Stimulated activated CD8-positive, alpha-beta memory T cell treated with anti-CD3 and anti-CD28 coated beads, Interleukin-15, amount 100 ng/mL, for 24 hours (primary cell): ENCODE data around the gene USP20.

Experiments
- DNase-seq: peaks from one replicate; pipeline ENCODE4 v3.0.0-alpha.2; 2020; ENCODE audit warnings: low read depth

The USP20 gene

DNA sequence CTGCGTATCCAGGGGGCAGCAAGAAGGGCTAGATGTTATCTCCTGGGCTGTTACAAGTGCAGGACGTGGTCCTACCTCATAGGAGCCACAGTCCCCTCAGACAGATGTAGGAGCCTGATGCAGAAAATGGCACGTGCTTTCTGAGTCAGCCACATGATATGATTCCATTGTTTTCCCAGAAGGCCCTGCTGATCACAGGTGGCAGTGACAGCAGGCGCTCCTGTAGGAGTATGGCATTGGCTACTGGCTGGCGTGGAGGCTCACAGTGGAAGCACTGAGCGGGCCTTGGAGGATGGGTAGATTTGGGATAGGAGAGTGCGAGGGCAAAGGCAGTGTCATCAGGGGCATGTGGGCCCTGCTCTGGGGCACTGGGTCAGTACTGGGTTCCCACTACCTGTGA is 21.9 kb downstream of the USP20 start:
- DNase-seq: no peak

DNA sequence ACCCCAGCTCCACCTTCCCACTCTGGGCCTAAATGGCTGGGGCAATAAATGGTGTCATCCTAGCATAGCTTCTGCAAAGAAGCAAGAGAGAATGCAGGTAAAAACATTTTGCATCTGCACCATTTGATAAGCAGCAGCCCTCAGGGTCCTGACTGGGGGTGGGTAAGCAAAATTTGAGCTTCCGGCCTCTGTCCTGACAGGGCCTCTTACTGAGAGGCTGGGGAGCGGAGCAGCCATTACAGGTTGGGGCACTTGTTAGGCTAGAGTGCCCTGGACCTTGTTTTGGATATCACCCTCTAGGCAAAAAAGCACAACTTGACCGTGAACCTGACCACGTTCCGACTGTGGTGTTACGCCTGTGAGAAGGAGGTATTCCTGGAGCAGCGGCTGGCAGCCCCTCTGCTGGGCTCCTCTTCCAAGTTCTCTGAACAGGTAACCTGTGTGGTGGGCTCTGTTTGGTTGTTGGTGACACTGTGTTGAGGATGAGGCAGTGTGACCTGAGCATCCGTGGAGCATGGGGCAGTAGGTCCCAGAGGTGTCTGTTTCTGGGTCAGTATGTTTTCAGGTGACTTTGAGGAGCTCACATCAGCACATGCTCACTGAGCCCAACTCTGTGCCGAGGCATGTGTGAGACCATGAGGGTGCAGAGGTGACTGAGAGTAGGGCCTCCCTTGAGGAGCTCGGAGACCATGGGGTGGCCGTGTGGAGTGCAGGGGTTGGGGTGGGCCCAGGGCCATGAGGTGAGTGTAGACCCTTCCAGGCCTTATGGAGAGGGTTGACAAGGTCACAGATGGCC is 23.1 kb downstream of the USP20 start:
- DNase-seq: no peak

DNA sequence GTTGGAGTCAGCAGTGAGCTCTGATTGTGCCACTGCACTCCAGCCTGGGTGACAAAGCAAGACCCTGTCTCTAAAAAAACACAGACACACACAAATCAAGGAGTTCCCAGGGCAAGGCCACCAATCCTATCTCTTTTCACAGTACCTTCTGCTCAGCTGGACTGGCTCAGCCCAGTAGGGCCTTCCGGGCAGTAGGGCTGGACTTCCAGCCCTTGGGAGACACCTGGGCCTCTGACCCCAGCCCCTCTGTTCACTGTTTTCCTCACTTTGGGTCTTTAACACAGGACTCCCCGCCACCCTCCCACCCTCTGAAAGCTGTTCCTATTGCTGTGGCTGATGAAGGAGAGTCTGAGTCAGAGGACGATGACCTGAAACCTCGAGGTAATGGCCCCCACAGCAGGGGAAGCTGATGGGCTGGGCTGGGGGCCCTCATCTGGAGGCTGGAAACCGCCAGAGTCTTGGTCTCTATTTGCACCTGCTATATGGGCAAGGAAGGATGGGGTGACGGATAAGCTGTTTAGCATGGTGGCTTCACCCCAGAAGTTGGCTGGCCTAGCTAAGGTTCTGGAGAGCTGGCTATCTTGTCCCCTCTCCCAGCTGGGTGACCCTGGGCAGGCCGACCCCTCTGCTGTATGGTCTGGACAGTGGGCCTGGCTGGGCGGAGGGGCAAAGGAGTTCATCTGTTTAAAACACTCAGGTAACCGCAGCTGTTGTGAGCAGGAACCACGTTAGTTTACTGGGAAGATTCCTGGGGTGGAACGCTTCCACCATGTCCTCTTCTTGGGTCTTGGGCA is 25.6 kb downstream of the USP20 start:
- DNase-seq: no peak

DNA sequence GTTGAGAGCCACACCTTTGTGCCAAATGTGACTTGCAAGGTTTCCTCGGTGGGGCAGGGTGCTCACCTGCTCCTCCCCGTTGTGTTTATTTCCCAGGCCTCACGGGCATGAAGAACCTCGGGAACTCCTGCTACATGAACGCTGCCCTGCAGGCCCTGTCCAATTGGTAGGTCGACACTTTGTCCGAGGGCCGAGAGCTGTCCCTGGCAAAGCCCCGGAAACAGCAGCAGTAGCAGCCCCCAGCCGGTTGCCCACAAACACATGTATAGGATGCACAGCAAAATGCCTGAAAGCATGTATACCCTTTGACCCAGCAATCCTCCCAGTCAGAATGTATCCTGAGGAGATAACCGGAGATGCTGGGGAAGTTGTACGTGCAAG is 26.2 kb downstream of the USP20 start:
- DNase-seq: no peak

DNA sequence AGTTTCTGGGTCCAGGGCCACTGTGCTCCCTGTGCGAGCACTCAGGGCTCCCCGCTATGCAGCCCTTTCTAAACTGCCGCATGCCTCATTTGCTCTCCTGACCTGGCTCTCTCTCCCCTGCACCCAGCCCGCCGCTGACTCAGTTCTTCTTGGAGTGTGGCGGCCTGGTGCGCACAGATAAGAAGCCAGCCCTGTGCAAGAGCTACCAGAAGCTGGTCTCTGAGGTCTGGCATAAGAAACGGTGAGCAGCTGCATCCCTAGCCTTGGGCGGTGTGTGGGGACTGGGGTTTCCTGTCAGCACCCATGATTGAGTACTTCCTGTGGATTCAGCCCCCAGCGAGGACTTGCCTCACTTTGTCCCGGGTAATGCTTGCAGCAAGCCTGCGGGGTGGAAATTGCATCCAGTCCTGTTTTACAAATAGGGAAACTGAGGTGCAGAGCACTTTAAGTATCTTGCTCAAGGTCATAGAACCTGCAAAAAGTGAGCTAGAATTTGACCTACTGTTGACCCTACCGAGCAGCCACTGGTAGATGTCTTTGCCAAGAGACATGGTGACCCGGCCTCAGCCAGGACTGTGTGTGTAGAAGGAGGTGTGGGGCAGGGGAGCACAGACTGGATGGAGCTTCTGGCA is 27.9 kb downstream of the USP20 start:
- DNase-seq: peak; percentile 35

DNA sequence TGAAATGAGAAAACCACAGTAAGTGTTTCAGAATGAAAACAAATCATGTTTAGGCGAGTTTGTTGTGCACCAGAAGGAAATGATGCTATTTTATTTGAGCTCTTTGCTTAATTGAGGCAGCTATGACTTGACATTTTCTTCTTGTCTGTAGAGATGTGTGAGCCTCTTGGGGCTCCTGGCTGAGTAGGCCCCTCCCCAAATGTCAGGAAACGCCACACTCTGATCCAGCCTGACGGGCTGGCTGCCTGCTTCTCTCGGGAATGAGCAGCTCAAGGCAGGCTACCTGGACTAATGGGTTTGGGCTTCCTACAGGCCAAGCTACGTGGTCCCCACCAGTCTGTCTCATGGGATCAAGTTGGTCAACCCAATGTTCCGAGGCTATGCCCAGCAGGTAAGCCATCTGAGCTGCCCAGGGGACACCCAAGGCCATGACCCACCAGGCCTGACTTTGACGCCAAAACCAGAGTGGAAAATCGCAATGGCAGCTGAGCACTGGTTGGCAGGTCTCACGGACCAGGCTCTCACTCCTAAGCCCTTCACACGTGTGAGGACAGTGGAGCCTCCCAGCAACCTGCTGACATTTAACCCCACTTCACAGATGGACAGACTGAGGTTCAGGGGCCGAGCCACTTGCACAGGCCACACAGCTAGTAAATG is 29.9 kb downstream of the USP20 start:
- DNase-seq: no peak

DNA sequence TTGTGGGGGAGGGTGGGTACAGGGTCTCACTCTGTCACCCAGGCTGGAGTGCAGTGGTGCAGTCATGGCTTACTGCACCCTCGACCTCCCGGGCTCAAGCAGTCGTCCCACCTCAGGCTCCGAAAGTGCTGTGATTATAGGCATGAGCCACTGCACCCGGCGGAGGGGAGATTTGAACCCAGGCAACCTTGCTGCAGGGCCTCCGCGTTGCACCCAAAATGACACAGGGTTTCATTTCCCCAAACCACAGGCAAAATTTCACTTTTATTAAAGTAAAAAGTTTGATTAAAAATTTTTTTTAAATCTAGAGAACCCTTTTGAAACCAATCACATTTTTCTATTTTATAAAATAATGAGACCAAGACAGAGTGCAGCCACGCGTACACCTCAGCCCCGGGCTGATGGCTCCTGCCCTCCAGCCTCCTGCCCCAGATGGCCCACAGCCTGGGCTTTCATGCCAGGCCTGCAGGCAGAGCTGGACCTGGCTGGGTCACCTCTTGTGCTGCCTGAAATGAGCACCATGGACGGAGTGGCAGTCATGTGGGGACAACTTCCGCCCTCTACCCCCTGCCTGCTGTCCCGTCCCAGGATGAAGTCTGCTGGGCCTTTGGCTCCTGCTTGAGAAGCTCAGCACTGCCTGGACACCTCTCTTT is 30.5 kb downstream of the USP20 start:
- DNase-seq: no peak

DNA sequence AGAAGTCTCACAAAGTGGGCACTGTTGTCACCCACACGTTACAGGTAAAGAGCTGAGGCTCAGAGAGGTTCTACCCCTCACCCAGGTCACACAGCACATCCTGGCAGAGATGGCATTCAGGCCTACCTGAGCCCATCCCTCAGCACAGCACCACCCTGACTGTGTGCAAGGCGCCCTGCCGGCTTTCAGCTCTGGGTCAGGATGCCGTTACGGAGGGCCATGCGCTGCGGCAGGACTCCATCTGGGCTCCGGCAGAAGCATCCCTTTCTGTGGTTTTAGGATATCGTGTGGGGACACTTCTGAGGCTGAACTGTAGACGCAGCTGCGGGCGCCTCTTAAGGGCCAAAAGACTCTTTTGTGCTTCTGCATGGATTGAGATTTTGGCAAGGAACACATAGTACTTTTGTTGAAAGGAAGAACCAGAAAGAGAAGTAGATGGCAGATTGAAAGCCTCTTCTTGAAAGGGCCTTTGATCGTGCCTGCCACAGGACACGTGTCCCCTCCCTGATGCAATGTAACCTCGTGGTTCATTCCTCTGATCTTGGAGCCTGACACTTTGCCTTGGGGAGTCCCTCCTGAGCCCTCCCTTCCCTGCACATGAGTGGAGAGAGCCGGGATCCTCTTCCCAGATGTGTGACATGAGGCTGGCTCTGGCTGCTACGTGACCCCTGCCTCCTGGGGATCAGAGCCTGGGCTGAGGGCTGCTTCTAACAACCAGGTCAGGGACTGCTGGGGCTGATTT is 31.3 kb downstream of the USP20 start:
- no peak for DNase-seq

DNA sequence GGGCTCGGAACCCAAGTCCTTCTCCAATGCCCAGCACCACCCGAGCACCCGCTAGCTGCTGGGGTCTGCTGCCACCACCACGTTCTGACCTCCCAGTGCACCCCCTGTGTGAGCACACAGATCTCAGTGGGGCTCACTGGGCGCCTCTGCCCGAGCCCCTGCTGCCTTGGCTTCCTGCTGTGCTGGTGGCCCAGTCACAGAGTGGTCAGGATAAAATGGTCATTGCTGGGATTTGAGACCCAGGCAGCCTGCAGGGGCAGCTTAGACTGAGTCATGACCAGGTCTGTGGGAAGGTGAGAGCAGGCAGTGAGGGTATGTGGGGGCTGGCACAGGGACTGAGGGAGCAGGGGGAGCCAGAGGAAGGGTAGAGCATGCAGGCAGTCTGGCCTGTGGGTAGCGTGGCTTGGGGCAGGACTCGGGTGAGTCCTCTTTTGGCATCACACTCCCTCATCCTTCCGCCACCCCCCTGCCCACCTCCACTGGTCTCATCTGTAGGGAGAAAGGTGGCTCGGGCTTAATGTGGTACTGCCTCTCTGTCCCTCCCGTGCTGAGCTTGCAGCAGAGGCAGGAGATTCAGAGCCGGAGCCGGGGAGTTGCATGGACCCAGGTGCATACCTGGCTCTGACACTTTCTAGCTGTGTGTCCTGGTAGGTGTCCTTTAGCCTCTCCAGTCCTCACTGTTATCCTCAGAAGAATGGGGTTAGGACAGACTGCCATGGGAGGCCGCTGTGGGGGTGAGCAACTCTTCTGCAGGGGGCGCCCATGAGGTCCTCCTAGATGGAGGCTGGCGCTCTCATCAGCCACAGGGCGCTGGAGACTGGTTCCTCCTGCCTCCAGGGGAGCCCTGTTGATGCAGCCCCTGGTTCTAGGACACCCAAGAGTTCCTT is 32.1 kb downstream of the USP20 start:
- no peak for DNase-seq

DNA sequence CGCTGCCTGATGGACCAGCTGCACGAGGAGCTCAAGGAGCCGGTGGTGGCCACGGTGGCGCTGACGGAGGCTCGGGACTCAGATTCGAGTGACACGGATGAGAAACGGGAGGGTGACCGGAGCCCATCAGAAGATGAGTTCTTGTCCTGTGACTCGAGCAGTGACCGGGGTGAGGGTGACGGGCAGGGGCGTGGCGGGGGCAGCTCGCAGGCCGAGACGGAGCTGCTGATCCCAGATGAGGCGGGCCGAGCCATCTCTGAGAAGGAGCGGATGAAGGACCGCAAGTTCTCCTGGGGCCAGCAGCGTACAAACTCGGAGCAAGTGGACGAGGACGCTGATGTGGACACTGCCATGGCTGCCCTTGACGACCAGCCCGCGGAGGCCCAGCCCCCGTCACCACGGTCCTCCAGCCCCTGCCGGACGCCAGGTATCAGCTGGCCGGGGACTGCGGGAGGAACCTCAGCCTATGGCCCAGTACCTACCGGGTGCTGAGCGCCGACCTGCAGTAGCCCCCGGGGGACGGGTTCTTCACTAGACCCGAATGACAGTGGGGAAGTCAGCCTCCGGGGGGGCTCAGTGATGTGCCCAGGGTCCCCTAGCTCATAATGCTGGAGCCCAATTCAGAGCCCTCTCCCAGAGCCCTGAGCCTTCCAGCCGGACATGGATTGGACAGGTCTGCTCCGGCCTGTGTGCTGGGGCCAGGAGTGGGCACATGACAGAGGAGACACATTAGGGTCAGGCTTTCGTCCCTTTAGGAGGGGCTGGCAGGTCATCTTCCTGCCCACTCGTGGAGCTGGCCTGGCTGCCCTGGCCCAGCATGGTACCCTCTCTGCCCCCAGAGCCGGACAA is 33.0 kb downstream of the USP20 start:
- no peak for DNase-seq

DNA sequence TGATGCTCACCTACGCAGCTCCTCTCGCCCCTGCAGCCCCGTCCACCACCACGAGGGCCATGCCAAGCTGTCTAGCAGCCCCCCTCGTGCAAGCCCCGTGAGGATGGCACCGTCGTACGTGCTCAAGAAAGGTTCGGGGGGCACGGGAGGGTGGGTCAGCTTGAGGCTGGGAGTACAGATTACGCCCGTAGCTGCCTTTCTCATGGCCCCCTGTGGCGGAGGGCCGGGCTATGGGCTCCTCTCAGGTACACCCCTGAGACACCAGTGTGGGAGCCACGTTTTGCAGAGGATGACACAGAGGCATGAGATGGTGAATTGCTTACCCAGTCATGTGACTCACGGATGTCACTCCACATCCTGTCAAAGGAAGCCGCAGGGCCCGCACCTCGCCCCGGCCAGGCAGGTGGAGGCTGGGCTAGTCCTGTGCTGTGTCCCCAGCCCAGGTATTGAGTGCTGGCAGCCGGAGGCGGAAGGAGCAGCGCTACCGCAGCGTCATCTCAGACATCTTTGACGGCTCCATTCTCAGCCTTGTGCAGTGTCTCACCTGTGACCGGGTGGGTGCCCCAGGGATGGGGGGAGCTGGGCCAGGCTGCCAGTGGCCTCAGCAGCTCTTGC is 33.7 kb downstream of the USP20 start:
- no peak for DNase-seq

DNA sequence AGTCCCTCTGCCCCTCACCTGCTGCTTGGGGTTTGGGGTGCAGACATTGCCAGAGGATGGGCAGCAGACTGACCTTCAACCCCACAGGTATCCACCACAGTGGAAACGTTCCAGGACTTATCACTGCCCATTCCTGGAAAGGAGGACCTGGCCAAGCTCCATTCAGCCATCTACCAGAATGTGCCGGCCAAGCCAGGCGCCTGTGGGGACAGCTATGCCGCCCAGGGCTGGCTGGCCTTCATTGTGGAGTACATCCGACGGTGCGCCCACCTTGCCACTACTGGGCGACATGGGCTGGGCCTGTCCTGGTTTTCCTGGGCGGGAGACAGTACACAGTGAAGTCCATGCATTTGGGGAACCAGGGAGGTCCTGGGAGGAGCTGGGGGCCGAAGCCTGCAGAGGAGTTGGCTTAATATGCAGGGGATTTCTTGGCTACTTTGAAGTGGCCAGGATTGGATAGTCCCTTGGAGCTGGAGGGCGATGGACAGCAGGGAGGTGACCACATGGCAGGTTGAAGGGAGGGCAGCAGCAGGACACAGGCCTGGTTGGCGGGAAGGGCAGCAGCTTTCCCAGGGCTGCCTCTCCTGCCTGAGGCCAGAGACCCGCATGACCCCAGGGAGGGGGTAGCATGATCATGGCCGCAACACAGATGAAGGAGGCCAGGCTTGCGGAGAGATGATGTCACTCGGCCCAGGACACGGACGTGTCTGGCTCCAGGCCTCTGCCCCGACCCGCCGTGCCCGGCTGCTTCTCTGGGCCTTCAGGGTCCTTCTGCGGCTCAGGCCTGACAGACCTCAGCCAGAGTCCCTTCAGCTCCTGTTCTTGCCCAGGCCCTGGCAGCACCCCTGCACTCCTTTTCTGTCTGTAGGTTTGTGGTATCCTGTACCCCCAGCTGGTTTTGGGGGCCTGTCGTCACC is 34.6 kb downstream of the USP20 start:
- DNase-seq: no peak

DNA sequence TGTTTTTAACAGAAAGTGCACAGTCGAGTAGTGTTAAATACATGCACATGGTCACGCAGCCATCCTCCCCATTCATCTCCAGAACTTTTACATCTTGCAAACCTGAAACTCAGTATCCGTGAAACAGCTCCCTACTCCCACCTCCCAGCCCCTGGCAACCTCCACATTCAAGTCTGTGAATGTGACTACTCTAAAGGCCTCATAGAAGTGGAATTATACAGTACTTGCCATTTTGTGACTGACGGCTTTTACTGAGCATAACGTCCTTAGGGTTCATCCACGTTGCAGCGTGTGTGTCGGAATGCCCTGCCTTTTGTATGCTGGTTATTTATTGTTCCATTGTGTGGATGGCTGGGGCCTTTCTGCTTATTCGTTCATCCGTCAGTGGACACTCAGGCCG is 35.8 kb downstream of the USP20 start:
- DNase-seq: no peak

DNA sequence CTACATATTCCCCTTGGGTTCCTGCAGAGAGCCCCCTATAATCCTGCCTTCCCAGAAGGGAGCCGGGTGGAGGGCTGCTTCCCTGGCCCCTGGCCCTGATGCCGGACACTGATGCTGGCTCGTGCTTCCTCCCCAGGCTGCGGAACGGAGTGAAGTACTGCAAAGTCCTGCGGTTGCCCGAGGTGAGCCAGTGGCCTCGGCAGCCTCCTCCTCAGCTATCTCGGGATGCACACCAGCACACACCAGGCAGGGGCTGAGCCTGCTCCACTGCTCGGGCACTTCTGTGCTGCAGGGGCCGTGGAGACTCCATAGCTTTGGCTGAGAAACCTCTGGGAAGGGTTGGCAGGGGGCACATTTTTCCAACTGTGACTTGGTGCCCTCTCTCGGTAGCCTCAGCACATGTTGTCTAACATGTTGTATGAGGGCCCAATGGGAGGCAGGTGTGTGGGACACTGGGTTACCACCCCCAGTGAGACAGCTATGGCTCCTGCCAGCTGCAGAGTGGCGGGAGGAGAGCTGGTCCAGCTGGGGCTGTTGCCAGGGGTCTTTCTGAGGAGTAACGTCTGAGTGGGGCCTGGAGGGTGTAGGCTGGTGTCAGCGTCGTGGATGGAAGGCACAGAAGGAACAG is 38.4 kb downstream of the USP20 start:
- no peak for DNase-seq

DNA sequence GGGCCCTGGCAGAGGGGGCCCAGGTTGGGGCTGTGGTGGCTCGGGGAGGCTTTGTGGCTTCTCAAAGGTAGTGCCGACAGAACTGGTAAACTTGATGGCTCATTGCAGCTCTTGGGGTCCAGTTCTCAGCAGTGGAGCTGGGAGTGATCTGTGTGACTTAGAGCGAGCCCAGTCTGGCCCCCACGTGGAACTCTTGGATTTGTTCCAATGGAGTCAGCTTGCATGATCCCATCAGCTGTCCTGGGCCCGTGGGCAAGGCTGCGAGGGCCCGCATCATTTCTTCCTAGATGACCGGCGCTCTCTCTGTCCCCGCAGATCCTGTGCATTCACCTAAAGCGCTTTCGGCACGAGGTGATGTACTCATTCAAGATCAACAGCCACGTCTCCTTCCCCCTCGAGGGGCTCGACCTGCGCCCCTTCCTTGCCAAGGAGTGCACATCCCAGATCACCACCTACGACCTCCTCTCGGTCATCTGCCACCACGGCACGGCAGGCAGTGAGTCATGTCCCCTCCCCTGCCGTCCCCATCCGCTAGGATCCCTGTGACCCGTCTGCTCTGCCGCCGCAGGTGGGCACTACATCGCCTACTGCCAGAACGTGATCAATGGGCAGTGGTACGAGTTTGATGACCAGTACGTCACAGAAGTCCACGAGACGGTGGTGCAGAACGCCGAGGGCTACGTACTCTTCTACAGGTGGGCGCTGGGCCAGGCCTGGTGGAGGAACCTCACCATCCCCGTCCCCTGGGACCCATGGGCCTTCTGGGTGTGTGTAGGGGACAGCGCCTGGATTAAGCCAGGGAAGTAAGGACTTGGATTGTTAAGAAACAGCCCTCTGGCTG is 39.2 kb downstream of the USP20 start:
- no peak for DNase-seq

DNA sequence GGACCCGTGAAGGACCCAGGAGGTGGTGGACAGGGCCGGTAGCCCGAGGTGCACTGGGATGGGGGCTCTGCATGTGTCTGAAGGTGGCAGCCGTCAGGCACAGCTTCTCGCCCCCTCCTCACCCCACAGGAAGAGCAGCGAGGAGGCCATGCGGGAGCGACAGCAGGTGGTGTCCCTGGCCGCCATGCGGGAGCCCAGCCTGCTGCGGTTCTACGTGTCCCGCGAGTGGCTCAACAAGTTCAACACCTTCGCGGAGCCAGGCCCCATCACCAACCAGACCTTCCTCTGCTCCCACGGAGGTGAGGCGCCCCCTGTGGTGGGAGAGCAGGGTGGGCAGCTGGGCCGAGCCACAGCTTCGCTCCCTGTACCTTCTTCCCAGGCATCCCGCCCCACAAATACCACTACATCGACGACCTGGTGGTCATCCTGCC is 39.9 kb downstream of the USP20 start:
- no peak for DNase-seq
